Hematopoietic multipotent progenitor cell treated with erythropoietin and hydrocortisone succinate and interleukin-3 and kit ligand, for 4 days (in vitro differentiated cells): ENCODE measurements around the gene CIART.
"Not testable (repeated sequence)": the region's sequence is repeated elsewhere in the genome, so short reads cannot be mapped to it uniquely, and the experiment has no call there.

Source experiments
- DNase-seq: peaks from one replicate; pipeline ENCODE4 v3.0.0-alpha.2; 2015

The CIART gene

DNA sequence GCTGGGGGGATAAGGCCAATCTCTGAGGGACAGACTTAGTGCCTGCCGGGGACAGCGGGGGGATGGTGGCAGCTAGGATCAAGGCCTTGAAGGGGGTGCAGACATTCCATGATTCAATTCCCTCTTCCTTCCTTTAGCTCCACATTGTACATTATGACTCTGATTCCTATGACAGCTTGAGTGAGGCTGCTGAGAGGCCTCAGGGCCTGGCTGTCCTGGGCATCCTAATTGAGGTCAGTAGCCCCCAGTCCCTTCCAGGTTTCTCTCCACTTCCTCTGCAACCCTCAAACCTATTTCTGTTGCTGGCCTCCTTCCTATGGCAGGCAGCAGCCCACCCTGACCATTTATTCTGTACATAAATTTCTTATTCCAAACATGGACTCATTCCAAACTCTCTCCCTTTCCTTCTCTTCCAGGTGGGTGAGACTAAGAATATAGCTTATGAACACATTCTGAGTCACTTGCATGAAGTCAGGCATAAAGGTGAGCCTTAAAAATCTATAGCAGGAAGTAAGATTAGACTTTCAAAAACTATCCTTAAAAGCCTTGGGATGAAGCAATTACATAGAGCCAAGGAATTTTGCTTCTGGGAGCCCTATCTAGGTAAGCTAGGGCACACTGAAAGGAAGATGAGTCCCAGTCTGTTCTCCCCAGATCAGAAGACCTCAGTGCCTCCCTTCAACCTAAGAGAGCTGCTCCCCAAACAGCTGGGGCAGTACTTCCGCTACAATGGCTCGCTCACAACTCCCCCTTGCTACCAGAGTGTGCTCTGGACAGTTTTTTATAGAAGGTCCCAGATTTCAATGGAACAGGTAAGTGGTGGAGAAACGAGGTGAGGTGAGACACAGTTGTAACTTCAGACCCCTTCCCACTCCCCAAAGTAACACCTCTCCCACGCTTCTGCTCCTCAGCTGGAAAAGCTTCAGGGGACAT, 19.7 kb upstream of the CIART start:
- peak; percentile 24 for DNase-seq

DNA sequence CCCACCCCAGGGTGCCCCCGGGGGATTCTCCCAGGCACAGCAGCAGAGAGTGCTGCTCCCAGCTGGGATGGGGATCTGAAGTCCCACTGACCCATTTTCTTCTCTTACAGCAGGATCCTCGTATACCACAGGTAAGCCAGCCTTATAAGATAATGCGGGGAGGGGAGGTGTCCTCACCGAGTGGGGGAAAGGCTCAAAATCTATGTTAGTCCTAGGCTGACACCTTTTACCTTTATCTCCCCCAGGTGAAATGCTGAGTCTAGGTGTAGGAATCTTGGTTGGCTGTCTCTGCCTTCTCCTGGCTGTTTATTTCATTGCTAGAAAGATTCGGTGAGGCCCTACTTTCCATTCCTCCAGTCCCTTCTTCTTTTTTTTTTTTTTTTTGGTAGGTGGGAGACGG, 18.8 kb upstream of the CIART start:
- no peak for DNase-seq

- no peak for DNase-seq
Measured at GRCh38 chr1:150267896-150268295, 14.5 kb upstream of the CIART start.

GRCh38 chr1:150268340-150268704, 14.0 kb upstream of the CIART start:
- DNase-seq, result peak; percentile 64

DNA sequence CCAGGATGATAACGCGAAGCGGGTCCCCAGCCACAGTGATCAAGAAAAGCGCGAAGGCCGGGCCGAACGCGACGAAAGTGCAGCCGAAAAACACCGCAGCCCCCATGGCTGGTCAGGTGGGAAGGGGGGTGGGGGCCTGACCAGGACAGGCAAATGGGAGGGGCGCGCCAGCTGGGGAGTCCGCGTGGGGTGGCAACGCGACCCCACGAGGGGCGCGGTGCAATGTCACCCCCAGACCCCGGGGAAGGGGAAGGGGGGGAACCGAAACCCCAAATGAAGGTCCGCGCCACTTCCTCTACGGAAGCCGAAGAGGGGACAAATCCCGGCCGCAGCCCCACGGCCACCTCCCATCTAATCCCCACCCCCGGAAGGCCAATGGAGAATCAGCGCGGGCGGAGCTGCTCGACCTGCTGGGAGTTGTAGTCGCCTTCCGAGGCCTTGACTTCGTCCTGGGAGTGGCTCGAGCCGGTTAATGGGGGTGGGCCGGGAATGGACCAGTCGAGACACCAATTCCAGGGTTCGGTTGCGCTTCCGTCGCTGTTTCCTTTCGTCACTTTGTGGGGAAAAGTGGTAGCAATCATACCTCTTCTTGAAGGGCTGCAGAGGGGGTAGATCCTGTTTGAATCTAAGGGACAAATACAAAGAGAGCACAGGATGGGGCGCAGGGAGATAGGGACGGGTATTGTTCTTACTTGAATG, 13.5 kb upstream of the CIART start, which contains the start of gene APH1A:
TSS of gene APH1A (minus strand) at position 312 of the 699 bp plus-strand sequence. CDS start at position 106, 206 bp downstream.
- DNase-seq, result peak; percentile 99

DNA sequence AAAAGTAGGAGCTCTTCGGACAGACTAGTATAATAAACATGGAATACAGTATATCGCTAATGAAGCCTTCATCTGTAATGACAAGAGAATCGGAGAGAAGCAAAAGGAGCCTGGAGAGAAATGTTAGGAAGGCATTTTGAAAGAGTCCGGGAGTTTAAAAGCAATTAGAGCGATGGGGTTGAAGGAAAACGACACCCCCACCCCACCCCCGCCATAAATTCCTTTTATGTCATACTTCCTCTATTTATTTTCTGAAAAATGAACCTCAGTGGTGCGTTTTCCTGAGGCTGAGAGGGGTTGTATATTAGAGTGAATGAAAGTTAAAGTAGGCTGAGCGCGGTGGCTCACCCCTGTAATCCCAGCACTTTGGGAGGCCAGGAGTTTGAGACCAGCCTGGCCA, 12.9 kb upstream of the CIART start:
- no peak for DNase-seq

- DNase-seq, result no peak
Measured at GRCh38 chr1:150271291-150271959, 10.9 kb upstream of the CIART start.

- DNase-seq, result no peak
Measured at GRCh38 chr1:150273311-150273710, 9.0 kb upstream of the CIART start.

GRCh38 chr1:150280138-150280707, 2.1 kb upstream of the CIART start:
- DNase-seq, result no peak

DNA sequence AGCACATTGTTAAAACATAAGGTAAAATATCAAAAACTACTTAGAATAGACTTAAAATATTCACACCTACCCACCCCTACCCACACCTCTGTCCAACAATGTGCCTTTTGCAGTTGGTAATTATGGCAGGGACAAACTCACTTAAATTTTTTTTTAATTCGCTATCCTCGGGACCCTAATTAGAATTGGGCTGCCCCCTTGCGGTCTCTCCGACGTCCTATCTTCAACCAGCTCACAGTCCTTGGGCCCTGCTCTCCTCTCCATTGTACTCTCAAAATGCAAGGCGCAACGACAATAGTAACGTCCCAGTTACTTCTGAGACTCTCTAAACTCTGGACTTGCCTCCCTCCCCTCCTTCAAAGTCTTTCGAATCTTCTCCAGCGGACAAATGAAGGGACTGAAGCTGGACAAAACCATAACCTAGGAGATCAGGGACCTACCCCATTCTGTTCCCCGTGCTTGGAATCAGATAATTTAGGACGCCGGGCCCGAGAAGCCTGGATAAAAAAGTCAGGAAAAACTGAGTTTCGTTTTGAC, 1.1 kb upstream of the CIART start:
- DNase-seq, result peak; percentile 92

DNA sequence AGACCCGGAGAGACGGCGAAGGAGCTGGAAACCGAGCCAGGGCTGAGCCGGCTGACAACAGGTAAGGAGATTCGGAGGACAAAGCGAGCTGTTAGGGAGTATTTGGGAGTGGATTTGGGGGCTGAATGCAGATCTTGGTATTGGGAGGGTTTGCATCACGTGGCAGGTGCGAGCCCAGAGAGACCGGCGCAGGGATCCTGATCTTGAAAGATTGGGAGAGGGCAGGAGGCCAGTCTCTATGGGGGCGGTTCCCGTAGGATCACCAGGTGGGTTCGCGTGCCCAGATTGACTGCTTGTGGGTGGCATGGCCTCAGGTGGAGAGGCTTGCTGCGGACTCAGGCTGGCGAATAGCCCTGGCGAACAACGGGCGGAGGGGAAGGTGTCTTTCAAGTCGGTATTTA, 204 bp downstream of the CIART start:
- no peak for DNase-seq

DNA sequence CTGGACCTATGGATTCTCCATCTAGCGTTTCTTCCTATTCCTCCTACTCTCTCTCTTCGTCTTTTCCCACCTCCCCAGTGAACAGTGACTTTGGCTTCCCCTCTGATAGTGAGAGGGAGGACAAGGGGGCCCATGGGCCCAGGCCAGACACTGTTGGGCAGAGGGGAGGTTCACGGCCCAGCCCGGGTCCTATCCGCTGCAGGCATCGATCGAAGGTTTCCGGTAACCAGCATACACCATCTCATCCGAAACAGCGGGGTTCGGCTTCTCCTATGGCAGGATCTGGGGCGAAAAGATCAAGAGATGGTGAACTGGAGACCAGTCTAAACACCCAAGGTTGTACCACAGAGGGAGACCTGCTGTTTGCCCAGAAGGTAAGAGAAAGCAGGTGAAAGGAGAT, 906 bp downstream of the CIART start:
- DNase-seq, result no peak

- DNase-seq, result no peak
Measured at GRCh38 chr1:150288382-150288781, 6.0 kb downstream of the CIART start.

- DNase-seq, result no peak
Measured at GRCh38 chr1:150288822-150289221, 6.5 kb downstream of the CIART start.

DNA sequence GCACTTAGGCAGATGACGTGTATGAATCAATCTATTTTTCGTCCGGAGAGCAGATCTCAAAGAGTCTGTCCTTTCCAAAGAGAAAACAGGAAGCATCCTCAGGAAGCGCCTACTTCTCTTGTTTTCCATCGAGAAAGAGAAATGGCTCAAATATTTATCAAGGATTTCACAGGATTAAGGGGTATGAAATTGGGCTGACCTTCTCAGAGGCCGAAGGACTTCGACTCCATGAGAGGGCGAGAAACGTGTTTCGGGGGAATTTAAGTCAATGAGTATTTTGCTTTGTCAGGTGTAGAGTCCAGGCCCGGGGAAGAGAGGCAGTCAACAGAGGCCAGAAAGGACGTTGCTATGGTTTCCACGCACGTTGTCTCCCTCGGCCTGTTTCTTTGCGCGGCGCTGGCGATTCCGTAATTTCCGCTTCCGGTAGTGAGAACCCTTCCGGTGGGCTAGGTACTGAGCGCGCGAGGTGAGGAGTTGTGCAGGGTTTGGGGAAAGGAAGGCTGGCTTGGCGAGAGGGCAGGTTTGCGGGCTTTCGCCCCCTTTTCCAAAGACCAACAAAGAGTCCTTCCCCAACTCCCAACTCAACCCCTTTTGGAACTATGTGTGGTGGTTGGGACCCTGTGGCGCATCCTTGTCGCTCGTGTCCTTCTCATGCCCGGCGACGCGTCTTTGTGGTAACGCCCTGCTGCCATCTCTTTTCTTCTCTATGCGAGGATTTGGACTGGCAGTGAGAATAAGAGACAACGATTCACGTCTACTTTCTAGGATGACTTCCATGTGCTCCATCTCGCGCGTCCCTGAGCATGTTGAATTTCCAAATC, 11.3 kb downstream of the CIART start, which contains the start of gene MRPS21:
TSS of gene MRPS21 (plus strand) at position 429 of the 821 bp plus-strand sequence. CDS start 506 bp downstream, outside the sequence.
- peak; percentile 98 for DNase-seq

- DNase-seq, result no peak
Measured at GRCh38 chr1:150295476-150295875, 13.1 kb downstream of the CIART start.

DNA sequence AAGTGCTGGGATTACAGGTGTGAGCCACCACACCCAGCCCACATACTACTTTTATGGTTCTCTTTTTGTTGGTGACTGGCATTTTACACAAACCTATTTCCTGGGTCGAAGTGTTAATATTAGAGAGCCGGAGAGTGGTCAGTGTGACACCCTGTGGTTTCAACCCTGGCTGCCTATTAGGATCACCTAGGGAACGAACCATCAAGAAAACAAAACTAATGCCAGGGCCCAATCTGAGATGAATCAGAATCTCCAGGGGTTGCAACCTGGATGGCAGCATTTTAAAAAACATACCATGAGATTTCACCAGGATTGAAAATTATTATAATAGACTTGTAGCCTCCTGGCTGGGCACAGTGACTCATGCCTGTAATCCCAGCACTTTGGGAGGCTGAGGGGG, 17.4 kb downstream of the CIART start:
- no peak for DNase-seq

DNA sequence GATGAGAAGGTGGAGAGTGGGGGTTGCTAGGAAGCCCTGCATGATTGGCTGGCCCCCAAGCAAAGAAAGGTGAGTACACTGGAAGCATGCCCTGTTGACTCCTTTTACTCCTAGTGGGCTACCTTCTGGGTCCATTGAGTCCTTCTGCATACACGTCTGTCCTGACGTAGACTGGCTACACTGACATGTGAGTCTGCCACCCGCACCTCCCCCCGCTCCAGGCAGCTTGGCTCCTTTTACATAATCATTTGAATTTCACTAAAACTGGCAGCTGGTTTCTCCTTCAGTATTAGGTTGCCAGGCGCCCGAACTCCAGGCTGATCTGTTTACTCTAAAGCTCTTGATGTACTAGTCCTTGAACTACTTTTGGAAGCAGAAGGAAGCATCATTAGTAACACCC, 20.0 kb downstream of the CIART start:
- no peak for DNase-seq

DNA sequence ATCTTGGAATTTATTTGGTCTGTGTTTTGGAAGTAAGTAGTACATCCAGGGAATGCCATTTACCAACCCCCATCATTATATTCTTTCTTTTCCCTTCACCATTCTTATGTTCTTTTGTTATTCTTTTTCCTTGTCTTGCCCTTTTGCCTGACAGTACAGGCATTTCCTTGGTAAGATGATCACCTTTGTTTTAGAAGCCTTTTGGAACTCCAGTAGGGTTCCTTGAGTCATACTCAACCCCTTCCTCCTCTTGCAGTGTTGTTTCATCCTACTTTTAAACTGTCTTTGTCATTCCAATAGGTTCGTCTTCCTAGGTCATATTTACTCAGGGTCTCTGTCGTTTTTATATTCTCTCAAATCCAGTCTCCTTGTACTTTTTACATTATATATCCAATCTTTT, 20.5 kb downstream of the CIART start:
- no peak for DNase-seq

DNA sequence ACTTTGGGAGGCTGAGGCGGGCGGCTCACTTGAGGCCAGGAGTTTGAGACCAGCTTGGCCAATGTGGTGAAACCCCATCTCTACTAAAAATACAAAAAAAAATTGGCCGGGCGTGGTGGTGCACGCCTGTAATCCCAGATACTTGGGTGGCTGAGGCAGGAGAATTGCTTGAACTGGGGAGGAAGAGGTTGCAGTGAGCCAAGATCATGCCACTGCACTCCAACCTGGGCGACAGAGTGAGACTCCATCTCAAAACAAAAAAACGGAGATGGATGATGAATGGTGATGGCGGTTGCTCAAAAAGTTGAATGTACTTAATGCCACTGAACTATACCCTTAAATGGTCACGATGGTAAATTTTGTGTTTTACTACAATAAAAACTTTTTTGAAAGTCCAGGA, 26.2 kb downstream of the CIART start:
- not testable (repeated sequence) for DNase-seq

GRCh38 chr1:150309758-150310508, 27.6 kb downstream of the CIART start:
- DNase-seq, result peak; percentile 13
